OCI-LY7 (cell line): Measurements from ENCODE around the gene OR2T2. TPM values are rescaled to one million over a fixed set of nuclear protein-coding genes. Genes with fewer than 3 reads are reported as not detected.
"Not testable (repeated sequence)": the region's sequence is repeated elsewhere in the genome, so short reads cannot be mapped to it uniquely, and the experiment has no call there.

ENCODE experiments used
- BruUV-seq: library from RNA; stranded (reverse); fragments of 400-500 nt; replicated peaks from 2 replicates; lab custom pipeline; 2021; lab: Mats Ljungman, UMichigan
- CTCF ChIA-PET: fragments of 300-600 bp; sonication (Branson Sonifier 250); formaldehyde crosslinking; loops from one replicate; lab custom pipeline; 2022; ENCODE audit warnings: antibody characterized with exemption; ENCODE audit not compliant: unreplicated experiment; lab: Charles Lee
- POLR2A ChIA-PET: fragments of 300-600 bp; sonication (Branson Sonifier 250); formaldehyde crosslinking; loops from one replicate; lab custom pipeline; 2022; ENCODE audit warnings: antibody characterized with exemption; lab: Charles Lee
- DNase-seq: peaks from one replicate; pipeline ENCODE4 v3.0.0-alpha.2; 2015; ENCODE audit warnings: low spot score
- H2AFZ ChIP-seq: fragments of 200-600 bp; sonication (generic), shearing (Covaris generic); 2 replicates; pipeline ENCODE4 v1.6.1; 2014; ENCODE audit warnings: mild to moderate bottlenecking, antibody characterized with exemption, low read length, moderate library complexity
- H3K27ac ChIP-seq: fragments of 200-600 bp; sonication (generic); 2 replicates; pipeline ENCODE4 v1.5.1; 2014; ENCODE audit warnings: mixed run types, low read depth, mild to moderate bottlenecking, moderate library complexity, low read length, inconsistent platforms; ENCODE audit not compliant: poor library complexity, severe bottlenecking
- H3K36me3 ChIP-seq: fragments of 200-600 bp; sonication (generic); 2 replicates; pipeline ENCODE4 v1.6.1; 2014; ENCODE audit warnings: mild to moderate bottlenecking, antibody characterized with exemption, low read length, moderate library complexity, mixed read lengths; ENCODE audit not compliant: insufficient read depth
- H3K4me1 ChIP-seq: fragments of 200-600 bp; sonication (generic); 2 replicates; pipeline ENCODE4 v1.5.1; 2014; ENCODE audit warnings: mild to moderate bottlenecking, low read length; ENCODE audit not compliant: insufficient read depth, poor library complexity, severe bottlenecking
- H3K4me2 ChIP-seq: fragments of 200-600 bp; sonication (generic); 2 replicates; pipeline ENCODE4 v1.6.1; 2014; ENCODE audit warnings: mild to moderate bottlenecking, low read length
- H3K4me3 ChIP-seq: fragments of 200-600 bp; sonication (generic); 2 replicates; pipeline ENCODE4 v1.5.1; 2014; ENCODE audit warnings: mild to moderate bottlenecking, low read depth, low read length; ENCODE audit not compliant: poor library complexity, severe bottlenecking
- H3K79me2 ChIP-seq: fragments of 200-600 bp; sonication (generic); 2 replicates; pipeline ENCODE4 v1.6.1; 2016; ENCODE audit warnings: low read depth, mild to moderate bottlenecking, low read length, moderate library complexity, mixed read lengths; ENCODE audit not compliant: insufficient read depth
- H3K9me2 ChIP-seq: fragments of 200-600 bp; sonication (generic); 2 replicates; pipeline ENCODE4 v1.6.1; 2016; ENCODE audit warnings: mild to moderate bottlenecking, low read length, mixed read lengths; ENCODE audit not compliant: insufficient read depth
- H3K9me3 ChIP-seq: fragments of 200-600 bp; sonication (generic); 2 replicates; pipeline ENCODE4 v1.6.1; 2014; ENCODE audit warnings: mild to moderate bottlenecking, mixed run types, low read length, mixed read lengths
- H4K20me1 ChIP-seq: fragments of 200-600 bp; sonication (generic); 2 replicates; pipeline ENCODE4 v1.6.1; 2014; ENCODE audit warnings: mild to moderate bottlenecking, antibody characterized with exemption, low read length, moderate library complexity, mixed read lengths; ENCODE audit not compliant: insufficient read depth
- intact Hi-C: fragments of 100-400 bp; cut with micrococcal nuclease; formaldehyde crosslinking; loops from one replicate; pipeline ENCODE4 v1.10.0; 2022; ENCODE audit not compliant: unreplicated experiment
- total RNA-seq, 2 experiments: library from RNA; depleted of rRNA in 1 of 2; stranded (reverse); fragments of >200 nt in 1 of 2; shearing (Covaris generic) in 1 of 2; gene quantifications; 2 replicates each; pipeline ENCODE4 v1.2.3, GENCODE V29; 2014 to 2022

Gene OR2T2
- total RNA-seq, 2 experiments from 2014 or later, result not detected

DNA sequence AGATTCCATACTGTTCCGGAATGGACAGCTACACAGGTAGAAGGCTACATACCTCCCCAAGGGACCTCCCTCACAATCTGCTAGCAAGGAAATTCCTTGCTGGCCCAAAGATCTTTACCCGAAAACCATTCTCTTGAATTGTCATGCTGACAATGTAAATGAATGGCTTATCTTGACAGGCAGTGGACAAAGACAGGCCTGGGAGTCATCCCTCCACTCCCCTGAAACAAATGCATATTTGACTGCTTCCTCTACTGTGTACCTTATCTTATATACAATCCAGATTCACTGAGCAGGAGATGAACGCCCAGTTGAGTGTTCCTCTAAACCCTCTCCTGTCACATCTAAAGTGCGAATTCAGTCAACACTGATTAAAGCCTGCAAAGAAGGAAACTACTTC lies 834 bp upstream of the OR2T2 start:
- H3K4me3 ChIP-seq, H3K79me2 ChIP-seq, intact Hi-C loops, DNase-seq, H2AFZ ChIP-seq, H3K4me1 ChIP-seq, POLR2A ChIA-PET, H3K27ac ChIP-seq, CTCF ChIA-PET, H3K9me3 ChIP-seq, H4K20me1 ChIP-seq, H3K9me2 ChIP-seq, H3K4me2 ChIP-seq, H3K36me3 ChIP-seq, BruUV-seq: not testable (repeated sequence)

DNA sequence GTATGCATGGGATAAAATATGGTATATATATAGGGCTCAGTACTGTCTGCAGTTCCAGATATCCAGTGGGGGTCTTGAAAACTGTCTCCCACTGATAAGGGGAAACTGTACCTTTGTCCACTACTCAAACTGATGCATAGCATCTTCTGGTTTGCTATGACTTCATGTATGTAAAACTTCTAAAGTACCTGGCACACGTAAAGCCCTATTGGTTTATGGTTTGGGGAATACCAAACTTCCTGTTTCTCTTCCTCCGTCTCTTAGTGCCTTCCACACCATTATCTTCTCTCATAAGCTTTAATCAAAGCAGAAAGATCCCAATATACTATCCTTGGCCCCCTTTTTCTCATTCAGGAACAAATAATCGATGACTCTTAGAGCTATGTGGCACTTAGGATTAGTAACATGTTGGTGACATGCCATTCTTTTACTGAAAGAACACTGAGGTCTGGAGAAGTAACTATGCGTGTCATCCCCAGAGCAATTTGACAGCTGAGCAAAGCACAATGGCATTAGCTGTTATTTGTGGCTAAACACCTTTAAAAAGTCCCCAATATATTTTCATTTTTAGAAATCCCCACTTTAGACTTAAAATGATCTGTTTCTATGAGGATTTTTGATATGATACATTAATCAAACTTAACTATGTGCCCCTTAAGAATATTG lies 3.1 kb downstream of the OR2T2 start:
- BruUV-seq, POLR2A ChIA-PET, H3K9me2 ChIP-seq, DNase-seq, intact Hi-C loops, H3K79me2 ChIP-seq, CTCF ChIA-PET, H3K36me3 ChIP-seq, H2AFZ ChIP-seq, H3K4me3 ChIP-seq, H3K9me3 ChIP-seq, H3K4me2 ChIP-seq, H3K4me1 ChIP-seq, H3K27ac ChIP-seq, H4K20me1 ChIP-seq: not testable (repeated sequence)

DNA sequence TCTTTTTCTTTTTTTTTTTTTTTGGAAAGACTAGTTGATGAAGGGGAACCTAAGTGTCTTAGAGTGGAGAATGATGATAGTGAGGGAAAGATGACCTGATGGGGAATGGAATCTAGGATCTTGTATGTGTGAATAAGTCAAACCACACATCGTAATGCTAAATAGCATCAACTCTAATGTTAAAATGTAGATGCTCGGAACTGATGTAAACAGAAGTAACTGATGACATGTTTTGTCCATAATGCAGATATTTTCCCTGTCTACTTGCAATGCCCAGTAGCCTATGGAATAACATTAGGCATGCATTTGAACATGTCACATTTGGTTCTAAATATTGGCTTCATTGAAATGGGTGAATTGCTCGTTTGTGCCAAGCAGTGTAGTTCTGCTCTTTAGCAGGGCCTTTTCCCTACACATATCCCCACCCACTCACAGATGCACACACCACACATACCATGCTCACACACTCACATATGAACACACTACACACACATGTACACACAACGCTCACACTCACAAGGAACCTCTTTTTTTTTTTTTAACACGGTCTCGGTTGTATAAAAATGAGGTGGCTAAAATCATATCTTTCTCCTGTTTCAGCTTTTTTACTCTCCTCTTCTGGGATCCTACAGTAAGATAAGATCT lies 4.5 kb downstream of the OR2T2 start:
- intact Hi-C loops, H2AFZ ChIP-seq, H3K9me3 ChIP-seq, H3K4me1 ChIP-seq, DNase-seq, H3K79me2 ChIP-seq, H3K36me3 ChIP-seq, H3K27ac ChIP-seq, BruUV-seq, POLR2A ChIA-PET, CTCF ChIA-PET, H4K20me1 ChIP-seq, H3K4me2 ChIP-seq, H3K9me2 ChIP-seq, H3K4me3 ChIP-seq: not testable (repeated sequence)

DNA sequence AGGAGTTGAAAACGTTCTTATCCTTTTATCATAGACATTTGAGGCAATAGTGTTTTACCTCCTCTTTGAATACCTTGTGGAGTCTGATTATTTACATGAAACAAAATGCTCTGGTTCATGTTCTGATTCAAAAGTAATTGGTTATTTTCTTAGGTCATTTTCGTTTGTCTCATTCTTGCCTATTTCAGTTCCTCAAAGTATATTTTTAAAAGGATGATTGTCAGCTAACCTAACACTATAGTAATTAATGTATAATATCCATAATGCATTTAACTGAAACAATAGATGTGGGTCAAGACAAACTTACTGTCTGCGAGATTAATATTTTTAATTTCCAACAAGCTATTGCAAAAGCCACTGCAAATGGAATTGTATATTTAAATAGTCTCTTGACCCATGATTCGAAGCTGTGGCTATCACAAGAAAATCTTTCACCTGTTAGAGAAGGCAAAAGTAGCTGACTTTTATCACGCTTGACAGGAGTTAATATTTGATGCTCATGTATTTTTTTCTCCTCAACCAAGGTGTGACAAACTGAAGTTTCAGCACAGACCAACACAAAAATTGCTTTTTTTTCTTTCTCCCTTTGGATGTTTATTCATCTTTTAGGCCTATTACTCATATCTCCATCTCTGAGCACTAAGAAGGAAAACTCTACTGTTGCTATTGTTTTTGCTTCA lies 5.2 kb downstream of the OR2T2 start:
- H3K9me3 ChIP-seq, POLR2A ChIA-PET, H3K4me1 ChIP-seq, H2AFZ ChIP-seq, H3K36me3 ChIP-seq, BruUV-seq, H4K20me1 ChIP-seq, H3K79me2 ChIP-seq, H3K4me2 ChIP-seq, intact Hi-C loops, H3K9me2 ChIP-seq, H3K4me3 ChIP-seq, CTCF ChIA-PET, DNase-seq, H3K27ac ChIP-seq: not testable (repeated sequence)

DNA sequence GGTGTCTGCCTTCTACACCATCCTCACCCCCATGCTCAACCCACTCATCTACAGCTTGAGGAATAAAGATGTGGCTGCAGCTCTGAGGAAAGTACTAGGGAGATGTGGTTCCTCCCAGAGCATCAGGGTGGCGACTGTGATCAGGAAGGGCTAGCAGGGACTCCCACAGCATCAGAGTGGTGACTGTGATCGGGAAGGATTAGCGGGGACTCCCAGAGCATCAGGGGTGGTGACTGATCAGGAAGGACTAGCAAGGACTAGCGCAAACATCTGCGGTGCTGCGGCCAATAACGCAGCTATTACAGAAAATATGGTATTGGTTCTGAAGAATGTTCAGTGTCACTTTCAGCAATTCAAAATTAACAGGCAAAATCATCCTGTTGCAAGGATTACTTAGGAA lies 8.2 kb downstream of the OR2T2 start:
- H3K4me2 ChIP-seq, H3K27ac ChIP-seq, H2AFZ ChIP-seq, H3K4me1 ChIP-seq, H3K9me3 ChIP-seq, intact Hi-C loops, POLR2A ChIA-PET, H3K9me2 ChIP-seq, H3K4me3 ChIP-seq, CTCF ChIA-PET, H3K36me3 ChIP-seq, DNase-seq, H4K20me1 ChIP-seq, H3K79me2 ChIP-seq, BruUV-seq: not testable (repeated sequence)

DNA sequence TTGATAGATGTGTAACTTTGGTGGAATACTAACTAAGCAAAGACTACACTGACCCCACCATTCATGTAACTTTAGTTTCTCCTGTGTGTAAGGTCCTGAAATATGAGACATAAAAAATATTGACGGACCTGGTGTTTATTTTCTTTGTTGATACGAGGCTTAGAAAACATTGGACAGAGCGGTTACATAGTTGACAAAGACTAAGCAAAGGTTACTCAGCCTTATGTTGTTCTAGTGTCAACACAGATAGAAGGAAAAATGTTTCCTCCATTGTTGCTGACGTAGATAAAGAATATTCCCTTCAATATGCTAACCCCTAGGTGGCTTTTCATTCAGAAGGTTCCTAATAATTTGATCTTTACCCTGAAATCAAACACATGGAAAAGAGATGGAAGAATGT lies 9.6 kb downstream of the OR2T2 start:
- H2AFZ ChIP-seq, DNase-seq, POLR2A ChIA-PET, H3K79me2 ChIP-seq, H3K27ac ChIP-seq, H3K4me3 ChIP-seq, H4K20me1 ChIP-seq, CTCF ChIA-PET, H3K9me3 ChIP-seq, H3K4me2 ChIP-seq, H3K36me3 ChIP-seq, H3K9me2 ChIP-seq, BruUV-seq, H3K4me1 ChIP-seq: not testable (repeated sequence)
- intact Hi-C loops, result loop anchor here (5.0 kb wide), 1 partner anchor 177 kb away; no protein-coding TSS in a partner anchor
